PC-9 (cell line): ENCODE data around the gene REXO4.

Source experiments
- CTCF ChIP-seq: fragments of 200-600 bp; sonication (generic); conservative IDR thresholded peaks from 2 replicates; pipeline ENCODE4 v1.6.1; 2017; ENCODE audit warnings: mixed run types, antibody characterized with exemption, mild to moderate bottlenecking, moderate library complexity
- EZH2 ChIP-seq: fragments of 200-600 bp; sonication (generic); IDR thresholded peaks from 2 replicates; pipeline ENCODE4 v1.8.0; 2017; ENCODE audit warnings: antibody characterized with exemption, low read depth

GRCh38 chr9:133419005-133419404 lies 1.2 kb upstream of the REXO4 start:
- TF ChIP-seq CTCF = no peak
- TF ChIP-seq EZH2 = no peak
